ACC112 (cell line): Measurements from ENCODE around the gene AIF1L.
"Not testable (repeated sequence)": the region's sequence is repeated elsewhere in the genome, so short reads cannot be mapped to it uniquely, and the experiment has no call there.

ENCODE experiments used
- H2AFZ ChIP-seq: fragments of 200-600 bp; sonication (generic); one replicate; pipeline ENCODE4 v1.6.0; 2017; ENCODE audit warnings: antibody characterized with exemption, low read length; ENCODE audit not compliant: unreplicated experiment
- H3K27ac ChIP-seq: fragments of 200-600 bp; sonication (generic); 2 replicates; pipeline ENCODE4 v1.5.1; 2014; ENCODE audit warnings: low read depth, mild to moderate bottlenecking, antibody characterized with exemption, low read length, moderate library complexity
- H3K27me3 ChIP-seq: fragments of 200-600 bp; sonication (generic); 2 replicates; pipeline ENCODE4 v1.6.1; 2014; ENCODE audit warnings: mild to moderate bottlenecking, antibody characterized with exemption, low read length, moderate library complexity, mixed read lengths; ENCODE audit not compliant: insufficient read depth
- H3K36me3 ChIP-seq: fragments of 200-600 bp; sonication (generic); 2 replicates; pipeline ENCODE4 v1.6.1; 2016; ENCODE audit warnings: mild to moderate bottlenecking, antibody characterized with exemption, low read length, moderate library complexity, mixed read lengths; ENCODE audit not compliant: insufficient read depth
- H3K4me1 ChIP-seq: fragments of 200-600 bp; sonication (generic); one replicate; pipeline ENCODE4 v1.6.1; 2016; ENCODE audit warnings: low read length, mixed read lengths; ENCODE audit not compliant: insufficient read depth, unreplicated experiment, control insufficient read depth
- H3K4me3 ChIP-seq: fragments of 200-600 bp; sonication (generic); 2 replicates; pipeline ENCODE4 v1.5.1; 2014; ENCODE audit warnings: mild to moderate bottlenecking, low read depth, low read length
- H3K79me2 ChIP-seq: fragments of 200-600 bp; sonication (generic); one replicate; pipeline ENCODE4 v1.6.0; 2016; ENCODE audit warnings: low read length; ENCODE audit not compliant: control insufficient read depth, unreplicated experiment, insufficient read depth

The AIF1L gene

DNA sequence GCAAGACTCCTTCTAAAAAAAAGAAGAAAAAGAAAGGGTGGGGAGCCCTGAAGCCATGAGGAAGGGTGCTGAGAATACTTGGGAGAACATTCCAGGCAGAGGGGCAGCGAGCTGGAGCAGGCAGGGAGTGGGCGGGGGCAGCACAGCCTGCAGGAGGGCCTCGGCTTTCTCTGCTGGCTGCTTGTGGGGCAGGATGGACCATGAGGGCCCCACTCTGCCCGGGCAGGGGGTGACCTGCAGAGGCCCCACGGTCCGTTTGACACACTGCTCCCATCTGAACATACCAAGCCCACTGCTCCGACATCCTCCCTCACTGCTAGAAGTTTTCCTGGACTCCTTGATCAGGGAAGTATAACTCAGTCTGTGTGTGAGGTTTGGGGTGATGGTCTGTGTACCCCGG lies 17.3 kb downstream of the AIF1L start:
- Histone ChIP-seq H3K27ac (no peak overlapping the region), H3K36me3 (no peaks in the 10 kb centered on the region), H3K27me3 (no peaks in the 10 kb centered on the region)

DNA sequence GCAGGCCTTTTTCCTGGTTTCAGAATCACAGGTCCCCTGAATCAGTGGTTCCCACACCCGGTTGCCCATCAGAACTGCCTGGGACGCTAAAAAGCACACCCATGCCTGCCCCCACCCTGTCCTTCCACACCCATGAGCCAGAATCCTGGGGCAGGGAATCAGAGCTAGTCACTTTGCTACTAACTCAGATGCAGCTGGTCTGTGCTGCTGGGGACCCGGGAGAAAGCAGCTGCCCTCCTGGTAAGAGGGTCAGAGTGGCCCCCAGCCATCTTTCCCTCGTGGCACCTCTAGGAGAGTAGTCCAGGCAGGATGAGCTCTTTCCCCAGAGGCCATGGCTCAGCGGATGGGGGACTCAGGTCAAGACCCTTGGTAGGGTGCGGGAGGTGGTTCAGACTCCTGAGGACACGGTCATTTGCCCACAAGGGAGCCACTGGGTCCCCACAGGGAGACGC lies 17.8 kb downstream of the AIF1L start:
- Histone ChIP-seq H3K27me3 (no peaks in the 10 kb centered on the region), H3K4me1 (peaks cover 3% of the 10 kb centered on the region), H2AFZ (no peak overlapping the region), H3K79me2 (no peaks in the 10 kb centered on the region), H3K27ac (no peak overlapping the region), H3K36me3 (no peaks in the 10 kb centered on the region), H3K4me3 (no peak overlapping the region)

More for the DNA sequence above, 17.3 kb downstream of the AIF1L start:
- Histone ChIP-seq H3K4me1 (peaks cover 3% of the 10 kb centered on the region), H2AFZ (no peak overlapping the region), H3K4me3 (no peak overlapping the region), H3K79me2 (no peaks in the 10 kb centered on the region)

DNA sequence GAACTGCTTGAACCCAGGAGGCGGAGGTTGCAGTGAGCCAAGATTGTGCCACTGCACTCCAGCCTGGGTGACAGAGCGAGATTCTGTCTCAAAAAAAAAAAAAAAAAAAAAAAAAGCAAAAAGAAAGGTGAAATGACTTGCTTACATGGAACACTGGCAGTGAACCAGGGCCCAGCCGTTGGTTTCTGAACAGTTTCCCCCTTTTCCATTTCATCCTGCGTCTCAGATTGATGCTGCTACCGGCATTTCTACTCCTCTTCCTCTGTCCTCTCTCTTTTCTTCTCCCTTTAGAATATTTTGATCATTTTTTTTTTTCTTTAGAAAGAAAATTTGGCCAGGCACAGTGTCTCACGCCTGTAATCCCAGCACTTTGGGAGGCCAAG lies 19.0 kb downstream of the AIF1L start:
- not testable (repeated sequence) for H3K27ac ChIP-seq, H3K4me3 ChIP-seq, H2AFZ ChIP-seq, H3K4me1 ChIP-seq, H3K27me3 ChIP-seq, H3K36me3 ChIP-seq, H3K79me2 ChIP-seq

DNA sequence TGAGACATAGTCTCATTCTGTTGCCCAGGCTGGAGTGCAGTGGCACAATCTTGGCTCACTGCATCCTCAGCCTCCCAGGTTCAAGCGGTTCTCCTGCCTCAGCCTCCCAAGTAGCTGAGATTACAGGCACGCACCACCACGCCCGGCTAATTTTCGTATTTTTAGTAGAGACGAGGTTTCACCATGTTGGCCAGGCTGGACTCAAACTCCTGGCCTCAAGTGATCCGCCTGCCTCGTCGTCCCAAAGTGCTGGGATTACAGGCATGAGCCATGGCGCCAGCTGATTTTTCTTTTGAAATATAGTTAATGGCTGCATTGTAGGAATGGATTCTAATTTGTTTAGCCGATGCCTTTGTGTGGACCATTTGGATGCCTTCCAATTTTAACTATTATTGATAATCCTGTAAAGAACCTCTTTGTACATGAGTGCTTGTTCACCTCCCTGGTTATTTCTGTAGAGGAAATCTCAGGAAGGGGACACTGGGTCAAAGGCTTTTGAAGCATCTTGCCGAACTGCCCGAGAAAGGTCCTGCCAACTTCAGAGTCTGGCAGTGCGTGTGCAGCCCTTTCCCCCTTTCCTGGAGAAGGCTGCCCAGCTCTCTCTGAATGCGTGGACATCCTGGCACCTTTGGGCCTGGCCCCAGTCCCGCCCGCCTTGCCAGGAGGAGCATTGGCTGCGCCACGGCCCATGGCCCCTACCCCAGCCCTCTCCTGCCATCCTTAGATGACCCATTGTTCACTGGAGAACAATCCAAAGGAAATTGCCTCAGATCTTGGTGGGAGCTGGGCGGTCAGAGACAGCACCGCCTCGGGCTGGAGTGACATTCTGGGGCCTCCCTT lies 20.2 kb downstream of the AIF1L start:
- H3K27ac ChIP-seq = no peak overlapping the region
- no peaks in the 10 kb centered on the region for H3K36me3 ChIP-seq
- no peak overlapping the region for H3K4me3 ChIP-seq
- H2AFZ ChIP-seq = no peak overlapping the region
- H3K4me1 ChIP-seq = no peaks in the 10 kb centered on the region
- no peaks in the 10 kb centered on the region; the same call in 1 of the 2 replicates for H3K27me3 ChIP-seq
- no peaks in the 10 kb centered on the region for H3K79me2 ChIP-seq

DNA sequence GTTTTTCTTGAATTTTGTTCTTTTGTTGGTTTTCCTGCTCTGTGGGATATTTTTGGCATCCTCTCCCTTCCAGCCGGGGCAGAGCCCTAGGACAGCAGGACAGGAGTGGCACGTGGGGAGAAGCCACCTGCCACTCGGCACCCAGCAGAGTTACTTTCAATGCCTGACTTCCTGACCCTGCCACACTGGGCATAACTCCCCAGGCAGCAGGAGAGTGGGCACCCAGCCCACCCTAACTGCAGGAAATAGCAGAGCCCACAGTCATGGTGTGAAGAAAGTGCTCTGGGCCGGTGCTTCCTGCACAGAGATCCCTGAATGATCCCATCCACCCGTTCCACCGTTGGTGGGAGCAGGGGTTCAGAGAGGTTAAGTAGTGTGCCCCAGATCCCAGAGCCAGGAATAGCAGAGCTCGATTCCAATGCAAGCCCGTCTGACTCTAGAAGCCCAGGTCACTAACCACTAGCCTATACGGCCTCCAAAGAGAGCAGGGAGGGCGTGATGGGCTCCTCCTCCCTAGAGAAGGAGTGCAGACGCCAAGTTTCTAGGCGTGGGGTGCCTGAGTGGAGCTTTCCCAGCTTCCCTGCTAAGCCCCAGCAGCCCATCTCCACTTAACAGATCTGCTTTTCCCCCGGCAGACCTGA lies 20.9 kb downstream of the AIF1L start:
- Histone ChIP-seq H3K27ac (no peak overlapping the region), H3K36me3 (no peaks in the 10 kb centered on the region), H3K4me1 (no peaks in the 10 kb centered on the region), H2AFZ (no peak overlapping the region), H3K27me3 (no peaks in the 10 kb centered on the region; the same call in 1 of the 2 replicates), H3K79me2 (no peaks in the 10 kb centered on the region), H3K4me3 (no peak overlapping the region)

DNA sequence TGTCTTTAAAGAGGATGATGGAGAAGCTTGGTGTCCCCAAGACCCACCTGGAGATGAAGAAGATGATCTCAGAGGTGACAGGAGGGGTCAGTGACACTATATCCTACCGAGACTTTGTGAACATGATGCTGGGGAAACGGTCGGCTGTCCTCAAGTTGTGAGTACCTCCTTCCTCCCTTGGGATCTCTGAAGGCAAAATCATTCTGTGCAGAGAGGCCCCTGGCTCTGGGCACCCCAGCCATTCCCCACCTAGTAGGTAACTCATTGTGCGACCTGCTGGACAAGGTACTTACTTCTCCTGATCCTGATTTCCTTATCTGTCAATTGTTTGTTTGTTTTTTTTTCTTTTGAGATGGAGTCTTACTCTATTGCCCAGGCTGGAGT lies 21.4 kb downstream of the AIF1L start:
- Histone ChIP-seq H3K4me1 (no peaks in the 10 kb centered on the region), H3K4me3 (no peak overlapping the region), H3K27ac (no peak overlapping the region), H2AFZ (no peak overlapping the region), H3K36me3 (no peaks in the 10 kb centered on the region), H3K79me2 (no peaks in the 10 kb centered on the region), H3K27me3 (no peaks in the 10 kb centered on the region; the same call in 1 of the 2 replicates)

DNA sequence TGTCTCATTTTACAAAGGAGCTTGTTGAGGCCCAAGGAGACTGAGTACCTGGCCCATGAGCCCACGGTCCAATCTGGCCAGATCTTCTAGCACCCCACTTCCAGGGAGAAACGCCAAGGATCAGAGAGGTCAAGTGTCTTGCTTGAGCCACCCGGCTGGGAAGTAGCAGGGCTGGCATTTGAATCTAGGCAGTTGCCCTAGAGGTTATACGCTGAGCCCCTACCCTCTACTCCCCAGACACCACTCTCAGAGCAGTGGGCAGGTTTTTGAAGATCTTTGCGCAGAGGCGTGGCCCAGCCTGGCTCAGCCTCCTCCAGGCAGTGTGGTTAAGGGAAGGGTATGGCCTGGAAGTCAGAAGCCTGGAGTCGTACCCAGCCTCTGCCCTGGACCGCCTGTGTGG lies 23.3 kb downstream of the AIF1L start:
- Histone ChIP-seq H2AFZ (no peak overlapping the region), H3K27ac (no peak overlapping the region), H3K79me2 (no peaks in the 10 kb centered on the region), H3K4me1 (no peaks in the 10 kb centered on the region), H3K36me3 (no peaks in the 10 kb centered on the region), H3K4me3 (no peak overlapping the region), H3K27me3 (no peaks in the 10 kb centered on the region; the same call in 1 of the 2 replicates)

DNA sequence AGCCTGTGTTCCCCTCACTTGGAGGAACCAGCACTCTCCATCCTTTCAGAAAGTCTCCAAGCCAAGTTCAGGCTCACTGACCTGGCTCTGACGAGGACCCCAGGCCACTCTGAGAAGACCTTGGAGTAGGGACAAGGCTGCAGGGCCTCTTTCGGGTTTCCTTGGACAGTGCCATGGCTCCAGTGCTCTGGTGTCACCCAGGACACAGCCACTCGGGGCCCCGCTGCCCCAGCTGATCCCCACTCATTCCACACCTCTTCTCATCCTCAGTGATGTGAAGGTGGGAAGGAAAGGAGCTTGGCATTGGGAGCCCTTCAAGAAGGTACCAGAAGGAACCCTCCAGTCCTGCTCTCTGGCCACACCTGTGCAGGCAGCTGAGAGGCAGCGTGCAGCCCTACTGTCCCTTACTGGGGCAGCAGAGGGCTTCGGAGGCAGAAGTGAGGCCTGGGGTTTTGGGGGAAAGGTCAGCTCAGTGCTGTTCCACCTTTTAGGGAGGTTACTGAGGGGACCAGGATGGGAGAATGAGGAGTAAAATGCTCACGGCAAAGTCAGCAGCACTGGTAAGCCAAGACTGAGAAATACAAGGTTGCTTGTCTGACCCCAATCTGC lies 24.4 kb downstream of the AIF1L start:
- peaks cover 3% of the 10 kb centered on the region for H3K79me2 ChIP-seq
- no peak overlapping the region for H3K27ac ChIP-seq
- H3K27me3 ChIP-seq = no peaks in the 10 kb centered on the region; the same call in 1 of the 2 replicates
- no peak overlapping the region for H3K4me3 ChIP-seq
- no peaks in the 10 kb centered on the region for H3K36me3 ChIP-seq
- H2AFZ ChIP-seq = no peak overlapping the region
- no peaks in the 10 kb centered on the region for H3K4me1 ChIP-seq

DNA sequence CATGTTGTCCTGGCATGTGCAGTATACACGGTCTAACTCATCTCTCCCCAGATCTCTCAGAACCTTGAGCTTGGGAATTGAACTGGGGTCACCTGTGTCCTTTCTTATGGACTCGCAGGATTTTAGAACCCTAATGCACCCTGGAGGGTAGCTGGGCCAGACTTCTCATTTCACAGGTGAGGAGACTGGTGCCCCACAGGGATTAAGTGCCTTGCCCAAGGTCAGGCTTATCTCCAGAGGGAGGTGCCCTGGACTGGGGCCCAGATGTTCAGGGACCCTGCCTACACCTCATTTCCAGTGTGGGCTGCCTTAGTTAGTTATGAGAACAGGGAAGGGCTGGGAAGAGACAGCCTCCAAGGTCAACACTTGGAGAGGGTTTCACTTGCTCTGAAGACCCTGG lies 25.0 kb downstream of the AIF1L start:
- Histone ChIP-seq H3K27me3 (no peaks in the 10 kb centered on the region; the same call in 1 of the 2 replicates), H3K4me3 (no peak overlapping the region), H3K36me3 (no peaks in the 10 kb centered on the region), H3K4me1 (peaks cover under 1% of the 10 kb centered on the region), H3K79me2 (peaks cover 9% of the 10 kb centered on the region), H2AFZ (no peak overlapping the region), H3K27ac (no peak overlapping the region)

DNA sequence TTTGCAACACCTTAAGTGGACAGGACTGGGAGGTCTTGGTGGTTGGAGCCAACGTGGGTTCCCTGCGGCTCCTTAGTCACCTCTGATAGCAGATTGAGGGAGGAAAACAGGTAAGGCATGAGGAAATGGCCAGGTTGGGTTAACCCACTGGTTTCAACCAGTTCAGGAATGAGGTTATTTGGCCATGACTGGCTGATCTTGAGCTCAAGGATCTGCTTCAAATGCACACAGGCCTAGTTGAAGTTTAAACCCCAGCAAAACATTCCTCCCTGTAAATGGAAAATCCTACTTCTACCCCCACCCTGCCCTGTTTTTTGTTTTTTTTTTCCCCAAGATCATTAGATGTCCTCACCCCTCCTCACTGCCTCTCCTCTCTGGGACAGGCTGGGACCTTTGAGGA lies 25.8 kb downstream of the AIF1L start:
- Histone ChIP-seq H3K4me1 (peaks cover 6% of the 10 kb centered on the region), H3K36me3 (no peaks in the 10 kb centered on the region), H3K4me3 (no peak overlapping the region), H3K27ac (no peak overlapping the region), H3K27me3 (no peaks in the 10 kb centered on the region; the same call in 1 of the 2 replicates), H3K79me2 (peaks cover 17% of the 10 kb centered on the region), H2AFZ (no peak overlapping the region)

DNA sequence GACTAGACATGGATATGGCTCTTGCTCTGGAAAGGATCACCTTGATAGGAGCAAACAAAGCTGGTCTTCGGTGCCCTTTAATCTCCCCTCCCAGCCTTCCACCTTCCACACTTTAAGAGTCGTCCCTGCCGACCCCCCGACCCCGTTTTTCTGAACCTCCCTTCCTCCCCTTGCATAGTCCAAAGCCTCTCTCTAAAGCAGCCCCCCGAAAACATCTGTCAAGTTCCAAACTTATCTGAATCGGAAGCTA lies 28.6 kb downstream of the AIF1L start:
- H2AFZ ChIP-seq = peak overlapping the region; percentile 95
- no peaks in the 10 kb centered on the region; the same call in 1 of the 2 replicates for H3K27me3 ChIP-seq
- H3K27ac ChIP-seq = peak overlapping the region; percentile 77
- peaks cover 16% of the 10 kb centered on the region for H3K36me3 ChIP-seq
- H3K4me3 ChIP-seq = peak overlapping the region; percentile 94
- peaks cover 29% of the 10 kb centered on the region for H3K79me2 ChIP-seq
- peaks cover 6% of the 10 kb centered on the region for H3K4me1 ChIP-seq
